ENCODE results near the gene IRAK2. TPM values are rescaled to one million over a fixed set of nuclear protein-coding genes. Genes with fewer than 3 reads are reported as not detected.

The IRAK2 gene
- total and polyA plus RNA-seq, 2 donors (not counting 3 experiments of a cell fraction or from before 2014, with no cell fraction given), result 7.9 to 10.0 TPM

DNA sequence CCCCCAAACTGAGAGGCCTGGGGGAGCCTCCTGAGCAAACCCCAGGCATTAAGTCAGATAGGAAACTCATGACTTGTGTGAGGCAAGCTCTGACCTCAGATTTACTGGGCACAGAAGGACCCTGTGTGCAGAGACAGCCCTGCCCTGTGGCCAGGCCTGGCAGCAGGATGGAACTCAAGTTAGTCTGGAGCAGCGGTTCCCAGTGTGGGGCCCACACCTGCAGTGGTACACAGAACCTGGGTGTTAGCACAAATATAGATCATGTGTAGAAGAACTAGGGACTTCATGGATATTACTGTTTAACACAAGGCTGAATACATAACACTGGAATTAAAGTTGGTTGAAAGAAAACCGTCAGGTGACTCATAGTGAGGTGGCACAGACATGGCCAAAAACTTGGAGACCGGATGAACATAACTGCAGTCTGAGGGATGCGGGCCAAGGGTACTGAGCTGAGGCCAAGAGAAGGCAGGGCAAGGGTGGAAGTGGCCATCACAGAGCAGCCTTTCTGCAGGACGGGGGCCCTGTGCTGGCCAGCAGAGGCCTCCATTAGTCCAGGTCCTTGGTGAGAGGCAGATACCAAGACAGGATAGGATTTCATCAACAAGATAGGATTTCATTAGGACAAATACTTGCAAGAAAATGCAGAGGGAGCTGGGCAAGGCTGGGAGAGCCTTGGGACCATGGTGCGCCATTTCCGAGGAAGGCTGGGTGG is 40.9 kb downstream of the IRAK2 start:
- Histone ChIP-seq H3K4me3 (replicated peaks in 1 of 3; ENCODE audit: insufficient read depth in 1 of 3, low read depth in 1 of 3, low read length in 3 of 3) (no peak overlapping the region), H3K4me1 (ENCODE audit: control insufficient read depth, extremely low read depth, insufficient read depth, low read length) (peaks cover 44% of the 10 kb centered on the region), H3K79me2 (ENCODE audit: control insufficient read depth, insufficient read depth, low read length) (no peaks in the 10 kb centered on the region), H2AFZ (ENCODE audit: low read depth, low read length) (no peak overlapping the region), H3K27me3 (ENCODE audit: control insufficient read depth in 2 of 2, insufficient read depth in 2 of 2, low read length in 2 of 2) (no peaks in the 10 kb centered on the region), H3K9me3 (replicated peaks; ENCODE audit: control insufficient read depth, insufficient read depth, low read length) (no peaks in the 10 kb centered on the region), H4K20me1 (replicated peaks; ENCODE audit: control insufficient read depth, extremely low read depth, insufficient read depth, low read length) (no peaks in the 10 kb centered on the region), H3K9me1 (replicated peaks; ENCODE audit: control insufficient read depth, extremely low read depth, insufficient read depth, low read length) (no peaks in the 10 kb centered on the region), H3K4me2 (ENCODE audit: insufficient read depth, low read length) (peak overlapping the region; percentile 71), H3K9ac (replicated peaks; ENCODE audit: extremely low read depth, insufficient read depth, low read length) (peak overlapping the region; percentile 54), H3K27ac (ENCODE audit: insufficient read depth, low read depth, low read length) (peak overlapping the region; percentile 94), H3K36me3 (ENCODE audit: control insufficient read depth in 2 of 2, extremely low read depth in 1 of 2, insufficient read depth in 2 of 2, low read length in 2 of 2) (peaks cover 2% of the 10 kb centered on the region in 2 experiments)
- dilution Hi-C loops (cut with MboI; ENCODE audit: extremely low pct_ligation_motif_present, low sequenced_read_pairs), result no loop called here
- FAIRE-seq (peak; percentile 98), DNase-seq (ENCODE audit: low read depth, low spot score) (peak; percentile 93)
- POLR2A ChIA-PET, result interaction anchor here (1.2 kb wide), 1 partner anchor 64 kb away, joined by 7 read pairs; the partner anchor contains the start of gene VHL
- TF ChIP-seq JUN (IDR thresholded peaks at IDR 0.05; ENCODE audit: borderline replicate concordance, insufficient read depth, insufficient read length, low read depth) (peak; percentile 94), GATA2 (IDR thresholded peaks at IDR 0.05; ENCODE audit: insufficient read depth, insufficient read length, low read depth, low read length) (peak; percentile 7), EZH2 (IDR thresholded peaks at IDR 0.05; ENCODE audit: borderline replicate concordance, low read depth, low read length, severe bottlenecking) (no peak), FOS (IDR thresholded peaks at IDR 0.05; ENCODE audit: borderline replicate concordance, insufficient read depth, low read length) (peak; percentile 96), POLR2A (IDR thresholded peaks at IDR 0.05; ENCODE audit: low read depth, low read length) (peak; percentile 51), MYC (IDR thresholded peaks at IDR 0.05; ENCODE audit: low read depth, low read length) (no peak), POLR2AphosphoS5 (IDR thresholded peaks at IDR 0.05; ENCODE audit: insufficient read depth, low read depth, low read length) (peak; percentile 90)
- TF ChIP-seq, protein P1, sequence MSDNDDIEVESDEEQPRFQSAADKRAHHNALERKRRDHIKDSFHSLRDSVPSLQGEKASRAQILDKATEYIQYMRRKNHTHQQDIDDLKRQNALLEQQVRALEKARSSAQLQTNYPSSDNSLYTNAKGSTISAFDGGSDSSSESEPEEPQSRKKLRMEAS (IDR thresholded peaks at IDR 0.05; ENCODE audit: insufficient read depth, insufficient read length), result no peak
- TF ChIP-seq, protein P2, sequence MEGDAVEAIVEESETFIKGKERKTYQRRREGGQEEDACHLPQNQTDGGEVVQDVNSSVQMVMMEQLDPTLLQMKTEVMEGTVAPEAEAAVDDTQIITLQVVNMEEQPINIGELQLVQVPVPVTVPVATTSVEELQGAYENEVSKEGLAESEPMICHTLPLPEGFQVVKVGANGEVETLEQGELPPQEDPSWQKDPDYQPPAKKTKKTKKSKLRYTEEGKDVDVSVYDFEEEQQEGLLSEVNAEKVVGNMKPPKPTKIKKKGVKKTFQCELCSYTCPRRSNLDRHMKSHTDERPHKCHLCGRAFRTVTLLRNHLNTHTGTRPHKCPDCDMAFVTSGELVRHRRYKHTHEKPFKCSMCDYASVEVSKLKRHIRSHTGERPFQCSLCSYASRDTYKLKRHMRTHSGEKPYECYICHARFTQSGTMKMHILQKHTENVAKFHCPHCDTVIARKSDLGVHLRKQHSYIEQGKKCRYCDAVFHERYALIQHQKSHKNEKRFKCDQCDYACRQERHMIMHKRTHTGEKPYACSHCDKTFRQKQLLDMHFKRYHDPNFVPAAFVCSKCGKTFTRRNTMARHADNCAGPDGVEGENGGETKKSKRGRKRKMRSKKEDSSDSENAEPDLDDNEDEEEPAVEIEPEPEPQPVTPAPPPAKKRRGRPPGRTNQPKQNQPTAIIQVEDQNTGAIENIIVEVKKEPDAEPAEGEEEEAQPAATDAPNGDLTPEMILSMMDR (IDR thresholded peaks at IDR 0.05; ENCODE audit: extremely low read depth in 1 of 2, insufficient read depth in 1 of 2, low read depth in 1 of 2, low read length in 2 of 2), result peak in 1 of 2 donors; percentile 3
- TSS peak; percentile 28 for BruUV-seq (replicated peaks)
- CTCF ChIA-PET, result interaction anchor here (0.9 to 3.1 kb wide), 12 partner anchors 8 to 70 kb away, joined by 3 to 67 read pairs (median 4); partner anchors contain the start of gene IRAK2
- intact Hi-C loops (cut with micrococcal nuclease), result loop anchor here (1.0 to 5.0 kb wide), 4 partner anchors 12 to 33 kb away; no protein-coding TSS in a partner anchor
